Stimulated activated CD8-positive, alpha-beta memory T cell treated with anti-CD3 and anti-CD28 coated beads, Interleukin-2, amount 100 ng/mL, for 1 hour (primary cell): ENCODE results near the gene CXCL1.

Experiments used
- DNase-seq, 2 donors: peaks; one replicate each; pipeline ENCODE4 v3.0.0-alpha.2; 2020; ENCODE audit warnings: low read depth in 2 of 2

Gene CXCL1

DNA sequence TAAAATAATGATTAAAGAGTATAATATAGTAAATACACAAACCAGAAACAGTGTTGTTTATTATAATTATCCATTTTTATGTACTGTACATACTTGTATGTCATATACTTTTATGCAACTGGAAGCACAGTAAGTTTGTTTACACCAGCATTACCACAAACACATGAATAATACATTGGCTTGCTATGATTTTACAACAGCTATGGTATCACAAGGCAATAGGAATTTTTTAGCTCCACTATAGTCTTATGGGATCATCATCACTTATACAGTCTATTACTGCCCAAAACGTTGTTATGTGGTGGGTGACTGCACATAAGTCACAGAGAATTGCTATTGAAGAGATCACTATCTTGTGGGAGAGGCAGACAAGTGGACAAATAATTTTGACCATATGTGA, 17.9 kb upstream of the CXCL1 start:
- DNase-seq = no peak

DNA sequence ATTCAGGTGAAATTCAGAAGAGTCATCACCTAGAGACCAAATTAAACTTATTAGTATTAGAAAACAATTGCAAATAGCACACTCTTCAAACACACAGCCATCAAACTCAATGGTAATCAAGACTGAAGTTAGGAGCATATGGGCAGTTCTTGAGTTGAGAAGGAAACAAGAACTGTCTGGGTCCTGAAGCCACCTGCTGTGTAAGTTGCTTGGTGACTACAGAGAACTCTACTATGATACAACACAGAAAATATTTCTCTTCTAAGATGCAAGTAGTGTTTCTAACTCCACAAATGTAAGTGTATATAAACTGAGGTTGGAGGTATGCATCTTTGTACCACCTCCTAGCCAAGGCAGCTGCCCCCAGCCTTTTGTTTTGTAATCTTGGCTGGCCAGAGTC, 16.4 kb upstream of the CXCL1 start:
- DNase-seq = no peak

- DNase-seq = no peak
Measured at GRCh38 chr4:73853246-73853704, 15.9 kb upstream of the CXCL1 start, which contains the start of gene PF4V1. Gene PF4V1, plus strand, starts transcription at chr4:73853296. Its CDS starts 67 bp downstream, at chr4:73853363.

DNA sequence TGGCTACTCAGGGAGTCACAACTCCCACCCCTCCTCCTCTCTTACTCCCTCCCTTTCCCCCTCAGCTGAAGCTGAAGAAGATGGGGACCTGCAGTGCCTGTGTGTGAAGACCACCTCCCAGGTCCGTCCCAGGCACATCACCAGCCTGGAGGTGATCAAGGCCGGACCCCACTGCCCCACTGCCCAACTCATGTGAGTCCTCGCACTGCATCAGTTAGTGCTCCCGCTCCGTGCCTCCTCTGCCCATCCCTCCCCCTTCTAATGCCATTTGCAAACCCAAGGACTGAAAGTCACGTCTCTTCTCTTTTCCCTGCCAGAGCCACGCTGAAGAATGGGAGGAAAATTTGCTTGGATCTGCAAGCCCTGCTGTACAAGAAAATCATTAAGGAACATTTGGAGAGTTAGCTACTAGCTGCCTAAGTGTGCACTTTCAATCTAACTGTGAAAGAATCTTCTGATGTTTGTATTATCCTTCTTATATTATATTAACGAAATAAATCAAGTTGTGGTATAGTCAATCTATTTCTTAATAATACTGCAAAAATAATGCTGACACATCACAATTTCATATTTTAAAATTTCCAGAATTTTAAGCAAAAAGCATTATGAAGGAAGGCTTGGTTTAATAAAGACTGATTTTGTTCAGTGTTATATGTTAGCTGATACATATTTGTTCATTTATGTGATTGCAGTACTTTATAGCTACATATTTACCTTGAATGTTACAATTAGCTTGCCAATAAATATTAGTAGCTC, 15.3 kb upstream of the CXCL1 start:
- DNase-seq = no peak

DNA sequence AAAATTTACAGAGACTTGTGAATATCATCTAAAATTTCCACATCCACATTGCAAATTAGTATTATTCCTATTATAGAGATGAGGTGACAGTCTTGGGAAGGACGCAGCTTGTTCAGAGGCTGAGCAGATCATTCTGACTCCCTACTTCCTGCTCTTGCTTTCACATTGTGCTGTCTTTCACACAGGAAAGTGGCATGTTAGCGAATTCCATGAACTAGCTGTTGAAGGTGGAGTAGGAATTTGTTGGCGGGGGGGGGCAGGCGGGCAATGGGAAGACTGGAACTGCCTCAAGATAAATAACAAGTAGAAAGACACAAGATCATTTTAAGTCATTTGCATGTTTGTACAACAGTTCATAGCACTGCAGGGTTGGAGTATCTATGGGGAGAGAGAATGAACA, 13.8 kb upstream of the CXCL1 start:
- DNase-seq = no peak

DNA sequence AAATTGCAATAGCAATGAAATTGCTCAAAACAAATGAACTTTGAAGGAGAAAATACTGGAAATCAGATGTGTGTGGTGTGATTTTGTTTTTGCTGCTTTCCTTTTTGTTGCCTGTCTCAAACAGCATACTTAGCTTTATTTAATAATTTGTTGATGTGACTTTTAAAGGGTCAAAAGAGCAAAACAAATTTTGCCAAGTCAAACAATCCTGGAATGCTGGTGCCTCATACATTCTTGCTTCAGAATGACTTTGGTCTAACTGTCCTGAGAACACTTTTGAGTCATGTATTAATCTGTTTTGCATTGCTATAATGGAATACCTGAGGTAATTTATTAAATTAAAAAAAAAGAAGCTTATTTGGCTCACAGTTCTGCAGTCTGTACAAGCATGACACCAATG, 12.7 kb upstream of the CXCL1 start:
- DNase-seq = no peak

DNA sequence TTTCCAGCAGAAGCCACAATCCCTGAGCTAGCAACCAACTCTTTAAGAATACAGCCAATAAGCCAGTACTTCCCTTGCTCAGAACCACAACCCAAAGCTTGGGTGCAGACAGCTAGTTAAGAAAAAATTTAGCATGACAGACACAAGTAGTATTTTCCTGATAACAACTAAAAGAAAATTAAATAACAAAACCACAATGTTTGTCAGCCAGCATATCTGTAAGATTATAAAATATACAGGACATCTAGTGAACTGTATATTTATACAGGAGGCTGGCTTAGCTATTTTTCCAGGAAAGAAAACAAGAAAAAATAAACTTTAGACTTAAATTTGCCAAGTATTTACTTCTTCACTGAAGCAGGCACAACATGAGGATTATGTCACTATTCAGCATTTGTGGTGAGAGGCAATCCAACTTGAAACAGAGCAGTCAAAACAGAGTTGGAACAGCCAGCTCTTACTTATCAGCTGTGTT, 9.5 kb upstream of the CXCL1 start:
- DNase-seq = no peak

DNA sequence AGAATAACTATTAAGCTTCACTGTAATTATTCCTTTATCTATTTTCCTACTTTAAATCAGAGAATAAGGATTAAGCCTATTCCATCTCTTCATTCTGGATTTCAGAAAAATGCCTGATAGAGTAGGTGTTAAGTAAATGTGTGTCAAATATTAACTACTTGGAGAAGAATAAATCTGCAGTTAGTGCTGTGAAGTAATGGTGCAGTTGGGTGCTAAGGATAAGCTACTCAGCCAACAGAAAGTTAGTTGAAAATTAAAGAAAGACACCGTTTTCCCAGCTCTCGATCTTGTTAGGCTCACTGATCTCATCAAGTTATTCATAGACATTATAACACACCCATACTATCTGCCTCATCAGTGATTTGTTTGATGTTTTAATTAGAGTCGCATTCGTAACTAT, 9.0 kb upstream of the CXCL1 start:
- no peak for DNase-seq

DNA sequence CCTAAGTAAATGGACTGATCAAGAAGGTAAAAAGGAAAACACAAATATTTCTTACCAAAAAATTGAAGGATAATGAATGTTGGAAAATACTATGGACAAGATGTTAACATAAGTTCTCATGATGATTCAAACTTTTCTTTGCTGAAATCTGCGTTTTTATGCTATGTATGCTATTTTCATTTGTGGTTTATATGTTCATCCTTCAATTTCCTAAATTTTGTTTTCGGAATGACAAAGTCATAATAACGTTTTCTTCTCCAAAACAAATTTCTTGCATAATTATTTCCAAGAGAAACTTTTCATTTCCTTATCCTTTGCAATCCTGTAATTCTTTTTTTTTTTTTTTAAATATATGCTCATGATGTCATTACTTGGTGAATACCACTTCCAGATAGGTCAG, 8.3 kb upstream of the CXCL1 start:
- no peak for DNase-seq

DNA sequence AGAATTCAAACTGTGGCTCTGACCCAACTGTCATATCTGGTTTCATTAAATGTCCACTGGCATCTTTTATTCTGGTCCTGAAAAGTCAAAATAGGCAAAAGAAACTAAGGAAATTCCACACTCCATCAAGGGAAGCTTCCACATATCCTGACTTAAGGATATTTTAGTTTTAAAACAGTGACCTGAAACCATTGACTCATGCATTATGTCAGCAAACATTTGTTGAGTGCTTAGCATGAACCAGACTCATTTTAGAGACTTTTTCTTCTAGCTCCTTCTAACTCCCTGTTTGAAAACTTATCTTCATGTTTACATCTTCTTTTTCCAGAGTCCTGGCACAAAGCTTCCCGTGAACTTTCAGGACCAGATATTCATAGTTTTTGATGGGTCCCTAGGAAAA, 6.9 kb upstream of the CXCL1 start:
- DNase-seq = no peak

DNA sequence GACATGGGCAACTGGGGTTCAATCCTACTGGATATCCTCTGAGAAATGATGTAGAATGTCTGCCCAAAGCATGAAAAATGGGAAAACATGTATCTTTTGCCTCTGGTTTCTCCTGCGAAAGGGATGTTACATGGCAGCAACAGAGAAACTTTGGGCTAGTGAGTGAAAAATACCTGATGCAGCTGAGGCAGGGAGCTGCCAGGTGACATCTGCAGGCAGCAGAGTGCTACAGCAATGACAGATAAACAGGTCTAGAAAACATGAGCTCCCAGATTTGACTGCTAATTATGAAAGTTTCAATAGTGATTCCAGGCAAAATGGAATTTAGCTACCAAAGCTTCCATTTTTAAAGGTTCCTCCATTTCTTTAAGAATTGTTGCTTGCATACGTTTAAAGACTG, 4.8 kb upstream of the CXCL1 start:
- DNase-seq = no peak

DNA sequence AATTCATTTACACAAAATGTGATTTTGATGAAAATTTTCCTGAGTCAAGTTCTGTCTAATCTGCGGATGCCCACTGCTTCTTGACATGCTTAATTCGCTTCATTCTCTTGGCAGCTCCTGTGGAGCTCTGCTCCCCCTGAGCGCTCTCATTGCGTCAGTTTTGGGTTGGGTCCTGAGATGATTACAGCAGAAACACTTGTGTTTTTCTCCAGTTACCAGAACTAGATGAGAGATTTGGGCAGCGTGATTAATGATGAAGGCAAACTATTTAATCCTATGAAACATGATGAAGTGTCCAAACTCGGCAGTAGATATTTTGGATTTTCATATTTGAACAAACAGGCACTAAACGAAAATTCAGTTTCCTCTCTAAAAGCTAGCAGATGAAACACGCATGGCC, 4.2 kb upstream of the CXCL1 start:
- DNase-seq = no peak

GRCh38 chr4:73865431-73866096, 3.6 kb upstream of the CXCL1 start:
- no peak for DNase-seq

GRCh38 chr4:73866246-73866645, 2.9 kb upstream of the CXCL1 start:
- no peak for DNase-seq

DNA sequence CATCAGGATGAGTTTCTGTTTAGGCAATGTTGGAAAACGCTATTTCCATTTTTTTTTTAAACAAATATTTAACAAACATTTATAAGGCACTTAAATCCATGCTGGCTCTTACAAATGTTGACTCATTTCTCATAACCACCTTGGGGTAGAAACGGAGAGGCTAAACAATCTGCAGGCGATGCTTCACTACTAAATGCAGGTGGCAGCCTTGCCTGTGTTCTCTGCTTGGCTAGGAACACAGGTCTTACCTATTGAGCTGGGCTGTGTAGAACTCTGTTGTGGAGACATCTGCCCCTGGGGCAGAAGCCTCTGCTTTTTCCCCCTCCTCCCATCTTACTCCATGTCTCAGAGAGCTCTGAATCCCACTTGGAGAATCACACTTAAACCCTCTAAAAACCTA, 1.4 kb upstream of the CXCL1 start:
- DNase-seq = no peak

- DNase-seq = no peak
Measured at GRCh38 chr4:73868206-73869129, 725 bp upstream of the CXCL1 start.

- DNase-seq = no peak
Measured at GRCh38 chr4:73870260-73870659, 1.1 kb downstream of the CXCL1 start.

DNA sequence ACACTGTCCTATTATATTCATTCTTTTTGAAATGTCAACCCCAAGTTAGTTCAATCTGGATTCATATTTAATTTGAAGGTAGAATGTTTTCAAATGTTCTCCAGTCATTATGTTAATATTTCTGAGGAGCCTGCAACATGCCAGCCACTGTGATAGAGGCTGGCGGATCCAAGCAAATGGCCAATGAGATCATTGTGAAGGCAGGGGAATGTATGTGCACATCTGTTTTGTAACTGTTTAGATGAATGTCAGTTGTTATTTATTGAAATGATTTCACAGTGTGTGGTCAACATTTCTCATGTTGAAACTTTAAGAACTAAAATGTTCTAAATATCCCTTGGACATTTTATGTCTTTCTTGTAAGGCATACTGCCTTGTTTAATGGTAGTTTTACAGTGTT, 1.6 kb downstream of the CXCL1 start:
- DNase-seq = no peak

- no peak for DNase-seq
Measured at GRCh38 chr4:73871511-73872310, 2.5 kb downstream of the CXCL1 start.

DNA sequence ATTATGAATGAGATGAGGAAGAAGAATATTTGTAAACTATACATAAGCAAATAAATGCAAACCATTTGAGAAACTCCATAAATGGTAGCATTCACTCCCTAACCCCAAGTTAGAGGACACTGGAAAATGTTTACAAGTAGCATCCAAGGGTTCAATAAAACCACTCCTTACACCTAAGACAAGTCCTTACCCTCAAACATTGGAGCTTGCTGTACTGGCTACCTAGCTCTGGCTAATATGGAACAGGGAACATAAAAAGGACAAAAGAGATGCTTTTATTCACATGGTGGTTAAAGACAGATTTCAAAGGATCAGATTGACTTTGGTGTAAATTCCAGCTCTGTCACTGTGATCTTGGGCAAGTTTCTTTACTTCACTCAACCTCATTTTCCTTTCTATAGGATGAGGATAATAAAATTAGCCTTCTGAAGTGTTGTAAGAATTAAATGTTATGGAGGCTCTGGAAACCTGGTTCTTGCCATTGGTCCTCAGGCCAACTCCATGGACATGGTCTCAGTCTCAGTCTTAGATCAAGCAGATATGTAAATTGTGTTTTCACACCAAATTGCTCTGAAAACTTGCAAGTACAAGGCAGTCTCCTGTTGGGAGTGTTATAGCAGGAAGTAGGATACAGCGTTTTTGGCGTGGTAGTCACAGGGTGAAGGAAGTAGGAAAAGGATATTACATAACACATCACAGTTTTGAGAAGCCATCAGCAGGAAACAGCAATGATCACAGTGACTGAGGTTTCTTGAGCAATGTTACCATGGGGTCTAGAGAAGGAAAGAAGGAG, 3.3 kb downstream of the CXCL1 start:
- DNase-seq = no peak

- DNase-seq = no peak
Measured at GRCh38 chr4:73874386-73874785, 5.2 kb downstream of the CXCL1 start.
